Head of caudate nucleus (tissue), 42 donors: Measurements from ENCODE around the gene CDKN1C.

Source experiments
- DNase-seq, 42 donors: peaks; one replicate each; pipeline versions ENCODE4 v3.0.0 to v3.0.0-alpha.2; 2020 to 2021; ENCODE audit warnings: mixed read lengths in 7 of 42
- intact Hi-C: fragments of 100-400 bp; cut with DNase I; formaldehyde crosslinking; loops from one replicate; pipeline ENCODE4 v1.15.0; 2022

Gene CDKN1C

GRCh38 chr11:2885678-2886081 lies at the start of gene CDKN1C:
CDKN1C (minus strand) TSS chr11:2885775; CDS start chr11:2885456, 319 bp downstream.
- intact Hi-C loops, result loop anchor here (10.0 kb wide), 1 partner anchor 181 kb away; no protein-coding TSS in a partner anchor

GRCh38 chr11:2934611-2935239 lies 49.1 kb upstream of the CDKN1C start:
- peak in 1 of 42 donors; percentile 3 for DNase-seq
- intact Hi-C loops, result no loop called here

More at GRCh38 chr11:2885678-2886081, at the start of gene CDKN1C:
- DNase-seq, result peak; percentile 81 to 96 (median 92)

GRCh38 chr11:2934021-2934550 lies 48.5 kb upstream of the CDKN1C start:
- no peak for DNase-seq
- intact Hi-C loops, result no loop called here

GRCh38 chr11:2933375-2934020 lies 47.9 kb upstream of the CDKN1C start:
- DNase-seq, result peak in 23 of 42 donors; percentile 16 to 72 (median 43)
- intact Hi-C loops, result no loop called here

GRCh38 chr11:2932850-2933251 lies 47.3 kb upstream of the CDKN1C start:
- intact Hi-C loops, result no loop called here
- no peak for DNase-seq

- DNase-seq, result no peak
- intact Hi-C loops, result no loop called here
Observed at GRCh38 chr11:2931771-2932738, 46.5 kb upstream of the CDKN1C start.

- intact Hi-C loops, result no loop called here
- no peak for DNase-seq
Observed at GRCh38 chr11:2931420-2931746, 45.8 kb upstream of the CDKN1C start.

GRCh38 chr11:2930704-2931419 lies 45.3 kb upstream of the CDKN1C start:
- intact Hi-C loops, result no loop called here
- DNase-seq, result peak in 4 of 42 donors; percentile 15 to 48 (median 24)

GRCh38 chr11:2929950-2930703 lies 44.6 kb upstream of the CDKN1C start:
- intact Hi-C loops, result no loop called here
- no peak for DNase-seq

GRCh38 chr11:2929531-2929949 lies 44.0 kb upstream of the CDKN1C start:
- no peak for DNase-seq

GRCh38 chr11:2928605-2929530 lies 43.3 kb upstream of the CDKN1C start, which contains the start of gene PHLDA2:
PHLDA2 (minus strand) TSS chr11:2929420; CDS start chr11:2929364, 56 bp downstream.
- peak in 2 of 42 donors; percentile 41 to 46 for DNase-seq
- intact Hi-C loops, result no loop called here

More at GRCh38 chr11:2929531-2929949, 44.0 kb upstream of the CDKN1C start:
- intact Hi-C loops, result no loop called here

GRCh38 chr11:2927851-2928604 lies 42.5 kb upstream of the CDKN1C start:
- intact Hi-C loops, result no loop called here
- DNase-seq, result no peak

GRCh38 chr11:2927121-2927800 lies 41.7 kb upstream of the CDKN1C start:
- no peak for DNase-seq
- intact Hi-C loops, result no loop called here

- intact Hi-C loops, result no loop called here
- DNase-seq, result no peak
Observed at GRCh38 chr11:2926611-2927051, 41.1 kb upstream of the CDKN1C start.
